HG02623 (cell line): ENCODE results near the gene WDR70.
A peak's percentile ranks its signal among the peaks of the same experiment; 100 is the strongest.

ENCODE experiments used
- ATAC-seq: cut with Tn5 transposase; IDR thresholded peaks from one replicate; pipeline ENCODE4 v1.9.1; 2021; ENCODE audit warnings: moderate library complexity; ENCODE audit not compliant: unreplicated experiment

Gene WDR70

GRCh38 chr5:37717276-37717612, 338.1 kb downstream of the WDR70 start:
- ATAC-seq = no peak

GRCh38 chr5:37717613-37718431, 338.7 kb downstream of the WDR70 start:
- no peak for ATAC-seq

- no peak for ATAC-seq
These were observed 341.4 kb downstream of the WDR70 start for GRCh38 chr5:37720550-37720952.

GRCh38 chr5:37721447-37721871, 342.3 kb downstream of the WDR70 start:
- ATAC-seq = peak; percentile 47

DNA sequence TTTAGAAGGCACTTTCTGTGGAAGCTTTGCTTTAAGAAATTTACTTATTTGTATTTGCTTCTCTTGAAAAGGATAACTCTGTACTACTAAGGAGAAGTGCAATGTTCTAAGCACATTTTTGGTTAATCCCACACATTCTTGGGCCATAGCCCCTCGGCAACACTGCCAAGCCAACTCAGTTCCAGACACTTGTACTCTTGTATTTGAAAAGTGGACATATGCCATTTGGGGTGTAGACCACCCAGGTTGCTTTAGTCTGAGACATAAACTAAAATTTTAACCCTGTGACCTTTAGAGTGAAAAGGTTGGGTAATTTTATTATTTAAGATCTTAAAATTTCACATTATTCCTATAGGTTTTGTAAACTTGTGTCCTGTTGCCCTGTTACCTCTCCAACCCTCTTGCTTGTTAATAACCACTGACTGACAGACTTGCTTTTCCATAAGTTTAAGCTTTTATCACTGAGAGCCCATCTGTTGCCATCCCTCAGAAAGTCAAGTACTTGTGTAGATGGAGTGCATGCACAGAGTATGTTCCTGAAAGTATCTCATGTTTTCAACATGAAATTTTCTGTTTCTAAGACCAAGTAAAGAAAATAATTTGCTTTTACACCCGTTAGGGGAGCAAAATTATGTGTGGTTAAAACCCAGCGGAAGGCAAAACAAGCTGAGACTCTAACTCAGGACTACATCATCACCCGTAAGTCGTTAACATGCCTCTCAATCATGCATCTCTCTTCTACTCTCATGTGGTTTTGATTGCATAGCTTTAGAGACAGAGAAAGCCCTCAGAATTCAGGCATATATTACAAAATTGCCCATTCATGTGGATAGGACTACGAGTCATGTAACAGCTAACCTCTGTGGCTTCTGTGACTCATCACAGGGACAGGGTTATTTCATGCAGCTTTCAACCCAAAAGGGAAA, 343.4 kb downstream of the WDR70 start:
- peak; percentile 68 for ATAC-seq

DNA sequence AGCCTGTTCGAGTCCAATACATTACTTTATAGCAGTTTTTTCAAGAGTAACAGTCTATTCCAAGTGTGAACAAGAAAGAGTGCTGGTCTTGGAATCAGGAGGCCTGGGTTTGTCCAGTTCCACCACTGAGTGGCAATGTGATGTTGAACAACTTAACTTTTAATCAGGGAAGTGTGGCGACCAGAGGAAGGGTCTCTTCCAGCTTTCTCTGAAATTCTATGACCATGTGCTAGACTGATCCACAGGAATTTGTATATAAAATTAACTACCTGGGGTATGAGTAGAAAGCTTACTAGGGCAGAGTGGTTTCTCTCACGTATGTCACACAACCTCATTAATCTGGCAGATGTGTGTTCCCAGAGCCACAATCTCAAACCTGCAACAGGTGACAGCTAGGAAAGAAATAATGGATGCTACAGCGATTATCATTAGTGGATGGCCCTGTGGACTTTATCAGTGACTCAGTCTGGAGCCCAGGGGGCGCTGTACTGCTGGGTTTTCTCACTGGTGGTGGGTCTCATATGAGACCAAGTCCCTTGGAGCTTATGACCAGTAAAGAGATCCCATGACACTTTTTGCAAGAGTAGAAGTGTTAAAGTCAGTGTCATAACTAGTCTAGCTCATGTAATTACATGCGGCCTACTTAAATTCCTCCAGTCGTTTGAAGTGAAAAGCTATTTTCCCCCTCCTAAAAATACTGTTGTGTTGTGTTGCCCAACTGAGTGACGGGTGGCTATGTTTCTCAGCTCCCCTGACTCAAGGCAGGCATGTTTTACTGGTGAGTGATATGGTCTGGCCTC, 344.2 kb downstream of the WDR70 start:
- no peak for ATAC-seq

DNA sequence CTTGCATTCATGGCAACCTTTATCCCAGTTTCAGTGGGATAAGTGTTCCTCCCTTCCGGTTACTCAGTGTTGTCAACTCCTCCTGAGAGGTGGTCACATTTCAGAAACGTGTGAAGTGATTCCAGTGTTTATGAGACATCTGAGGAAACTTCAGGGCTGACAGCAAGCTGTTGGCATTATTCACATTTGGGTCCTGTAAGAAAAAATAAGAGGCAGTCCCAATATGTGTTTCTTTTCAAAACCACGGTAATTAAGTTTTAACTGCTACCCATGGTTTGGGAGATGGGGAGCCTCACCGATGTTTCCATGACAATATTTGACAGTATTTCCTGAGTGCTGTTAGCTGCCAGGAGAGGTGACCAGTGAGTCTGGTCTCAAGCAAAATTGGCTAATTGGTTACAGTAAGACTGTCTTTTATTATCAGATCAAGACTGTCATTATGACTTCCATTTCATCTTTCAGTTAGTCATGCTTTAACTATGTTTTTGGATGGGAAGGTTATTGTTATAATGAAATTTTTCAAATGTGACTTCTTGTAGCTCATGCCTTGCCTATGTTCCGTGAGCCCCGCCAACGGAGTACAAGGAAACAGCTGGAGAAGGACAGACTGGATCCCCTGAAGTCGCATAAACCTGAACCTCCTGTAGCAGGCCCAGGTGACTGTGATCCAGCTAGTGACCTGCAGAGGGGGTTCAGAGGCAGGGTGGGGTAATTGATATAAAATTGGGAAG, 345.4 kb downstream of the WDR70 start:
- no peak for ATAC-seq

GRCh38 chr5:37725185-37725584, 346.1 kb downstream of the WDR70 start:
- ATAC-seq = no peak

- ATAC-seq = no peak
These were observed 348.1 kb downstream of the WDR70 start for GRCh38 chr5:37727238-37727637.

DNA sequence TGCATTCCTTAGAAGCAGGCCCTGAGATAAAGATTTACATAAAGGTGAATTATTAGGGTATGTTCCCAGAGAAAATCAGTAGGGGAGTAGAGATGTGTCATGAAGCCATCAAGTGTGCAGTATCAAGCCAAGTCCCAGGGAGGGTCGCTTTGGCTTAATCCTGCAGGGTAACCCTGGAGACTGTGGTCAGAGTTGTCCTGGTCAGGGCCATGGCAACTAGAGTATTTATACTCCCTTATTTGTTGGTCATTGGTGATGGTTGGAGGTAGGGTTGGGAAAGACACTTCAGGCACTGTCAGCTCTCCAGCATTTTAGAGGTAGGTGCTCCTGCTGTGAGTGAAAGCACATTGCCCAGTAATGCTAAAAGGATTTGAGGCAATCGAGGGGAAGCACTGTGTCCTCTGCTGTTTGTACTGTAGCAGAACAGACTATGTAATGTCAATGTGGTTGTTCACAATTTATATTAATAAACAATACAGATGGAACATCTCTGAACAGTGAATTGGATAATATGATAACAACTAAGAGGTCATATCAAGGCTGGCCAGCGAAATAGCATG, 351.9 kb downstream of the WDR70 start:
- no peak for ATAC-seq

- no peak for ATAC-seq
These were observed 355.0 kb downstream of the WDR70 start for GRCh38 chr5:37734114-37734513.

- ATAC-seq = no peak
These were observed 356.7 kb downstream of the WDR70 start for GRCh38 chr5:37735649-37736347.

GRCh38 chr5:37736397-37736796, 357.3 kb downstream of the WDR70 start:
- ATAC-seq = no peak

GRCh38 chr5:37737326-37738056, 358.4 kb downstream of the WDR70 start:
- ATAC-seq = no peak

DNA sequence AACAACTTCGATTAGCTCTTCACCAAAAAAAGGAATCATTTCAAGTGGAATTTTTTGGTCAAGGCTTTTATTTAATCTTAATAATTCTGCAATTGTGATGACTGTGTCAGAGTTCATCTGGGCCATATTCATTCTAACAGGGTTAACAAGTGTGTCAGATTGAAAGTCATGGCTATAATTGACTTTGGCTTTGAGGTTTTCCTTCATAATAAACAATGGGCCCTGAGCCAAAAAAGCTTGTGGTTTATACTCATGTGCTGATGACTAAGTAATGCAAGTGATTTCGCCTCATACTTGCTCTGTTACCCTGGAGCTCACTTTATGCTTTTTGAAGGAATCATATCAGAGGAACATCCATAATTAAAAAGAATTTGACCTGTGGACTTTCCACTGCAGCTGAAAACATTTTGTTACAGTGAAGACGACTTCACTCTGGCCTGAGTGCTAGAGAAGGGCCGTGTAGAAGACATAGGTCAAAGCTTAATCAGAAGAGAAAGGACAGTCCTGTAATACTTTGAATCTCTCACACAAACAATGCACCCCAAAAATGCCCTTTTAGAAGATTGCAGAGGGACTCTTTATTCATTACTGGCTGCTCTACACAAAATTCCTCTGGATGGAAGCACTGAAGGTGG, 359.1 kb downstream of the WDR70 start:
- peak; percentile 81 for ATAC-seq

- no peak for ATAC-seq
These were observed 359.9 kb downstream of the WDR70 start for GRCh38 chr5:37738865-37739488.

DNA sequence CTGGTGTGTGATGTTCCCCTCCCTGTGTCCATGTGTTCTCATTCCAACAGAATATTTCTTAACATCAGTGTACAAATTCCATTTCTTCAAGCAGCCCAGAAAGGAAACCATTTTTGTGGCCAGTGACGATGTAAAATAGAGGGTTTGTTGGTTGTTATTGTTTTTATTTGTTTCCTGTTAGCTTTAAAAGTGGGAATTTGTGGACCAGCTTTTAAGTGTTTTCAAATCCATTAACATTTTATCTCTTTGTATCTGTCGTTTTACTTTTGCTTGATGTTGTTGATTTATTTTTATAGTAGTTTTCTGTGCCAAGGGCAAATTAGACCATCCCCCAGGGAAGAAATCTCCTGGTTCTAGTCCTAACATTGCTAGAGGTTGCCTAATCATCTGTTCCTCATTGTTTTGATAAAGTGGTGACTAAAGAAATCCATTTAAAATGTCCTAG, 360.7 kb downstream of the WDR70 start:
- ATAC-seq = no peak
